Endothelial cell of umbilical vein (primary cell): Measurements from ENCODE around the gene SLC29A3. TPM values are rescaled to one million over a fixed set of nuclear protein-coding genes. Genes with fewer than 3 reads are reported as not detected.

Source experiments
- BruUV-seq: library from RNA; stranded (reverse); fragments of 400-500 nt; replicated peaks from 2 replicates; lab custom pipeline; 2021; lab: Mats Ljungman, UMichigan
- CTCF ChIA-PET: fragments of 300-600, 350-600 bp; sonication (Branson Sonifier 250); formaldehyde crosslinking; loops from one replicate; lab custom pipeline; 2021; ENCODE audit warnings: antibody characterized with exemption, inconsistent platforms; lab: Charles Lee
- POLR2A ChIA-PET: fragments of 300-600, 350-600 bp; sonication (Branson Sonifier 250); formaldehyde crosslinking; loops from one replicate; lab custom pipeline; 2021; ENCODE audit warnings: antibody characterized with exemption, inconsistent platforms; lab: Charles Lee
- DNase-seq: peaks from one replicate; pipeline ENCODE4 v3.0.0-alpha.2; 2011; ENCODE audit warnings: low read depth, low spot score
- FAIRE-seq: peaks from 2 replicates; lab custom pipeline; 2011; peaks lifted over from hg19 to GRCh38; lab: Jason Lieb, UNC
- H2AFZ ChIP-seq: 2 replicates; pipeline ENCODE4 v1.6.0; 2012; ENCODE audit warnings: low read depth, low read length, control low read depth, inconsistent platforms
- H3K27ac ChIP-seq: 2 replicates; pipeline ENCODE4 v1.5.1; 2011; ENCODE audit warnings: low read depth, mild to moderate bottlenecking, control low read depth, low read length, moderate library complexity; ENCODE audit not compliant: insufficient read depth
- H3K27me3 ChIP-seq, 2 experiments: 2 replicates each; pipeline versions ENCODE4 v1.6.0 to v1.6.1; 2011; ENCODE audit warnings: low read length in 2 of 2, mixed read lengths in 1 of 2; ENCODE audit not compliant: control insufficient read depth in 2 of 2, insufficient read depth in 2 of 2
- H3K36me3 ChIP-seq, 2 experiments: 2 replicates in 1 of 2; 3 replicates in 1 of 2; pipeline ENCODE4 v1.5.1; 2011; ENCODE audit warnings: low read length in 2 of 2, mild to moderate bottlenecking in 1 of 2, moderate library complexity in 1 of 2; ENCODE audit not compliant: control insufficient read depth in 2 of 2, insufficient read depth in 2 of 2; ENCODE audit errors: extremely low read depth in 1 of 2
- H3K4me1 ChIP-seq: 3 replicates; pipeline ENCODE4 v1.5.1; 2011; ENCODE audit warnings: mild to moderate bottlenecking, low read length; ENCODE audit not compliant: control insufficient read depth, insufficient read depth; ENCODE audit errors: extremely low read depth
- H3K4me2 ChIP-seq: 2 replicates; pipeline ENCODE4 v1.6.1; 2011; ENCODE audit warnings: low read length, control low read depth, mixed read lengths; ENCODE audit not compliant: insufficient read depth
- H3K4me3 ChIP-seq, 3 experiments: fragments of 200-600 bp in 1 of 3; sonication (generic), shearing (Covaris generic) in 1 of 3; replicated peaks in 1 of 3; 2 replicates each; pipeline ENCODE4 v1.5.1; 2011 to 2016; ENCODE audit warnings: control low read depth in 3 of 3, low read length in 3 of 3, mild to moderate bottlenecking in 2 of 3, inconsistent platforms in 1 of 3, low read depth in 1 of 3, moderate library complexity in 1 of 3; ENCODE audit not compliant: insufficient read depth in 1 of 3
- H3K79me2 ChIP-seq: 2 replicates; pipeline ENCODE4 v1.6.0; 2012; ENCODE audit warnings: low read length, inconsistent platforms; ENCODE audit not compliant: control insufficient read depth, insufficient read depth
- H3K9ac ChIP-seq: replicated peaks from 2 replicates; pipeline ENCODE3; 2011; ENCODE audit warnings: low read length, control low read depth; ENCODE audit not compliant: insufficient read depth; ENCODE audit errors: extremely low read depth
- H3K9me1 ChIP-seq: replicated peaks from 3 replicates; pipeline ENCODE4 v1.6.0; 2011; ENCODE audit warnings: mild to moderate bottlenecking, low read length; ENCODE audit not compliant: control insufficient read depth, insufficient read depth; ENCODE audit errors: extremely low read depth
- H3K9me3 ChIP-seq: replicated peaks from 2 replicates; pipeline ENCODE4 v1.5.1; 2012; ENCODE audit warnings: low read length, inconsistent platforms; ENCODE audit not compliant: control insufficient read depth, insufficient read depth
- H4K20me1 ChIP-seq: replicated peaks from 2 replicates; pipeline ENCODE3; 2011; ENCODE audit warnings: mild to moderate bottlenecking, low read length; ENCODE audit not compliant: control insufficient read depth, insufficient read depth; ENCODE audit errors: extremely low read depth
- CTCF ChIP-seq, 2 donors: IDR thresholded peaks; 1 replicate in 1 of 2; 2 replicates in 1 of 2; pipeline ENCODE4 v1.5.1; 2011; ENCODE audit warnings: low read length in 2 of 2, mild to moderate bottlenecking in 2 of 2, moderate library complexity in 2 of 2, control low read depth in 1 of 2, inconsistent platforms in 1 of 2, low read depth in 1 of 2; ENCODE audit not compliant: insufficient read depth in 1 of 2; ENCODE audit errors: extremely low read depth in 1 of 2
- EZH2 ChIP-seq: IDR thresholded peaks from 2 replicates; pipeline ENCODE4 v1.6.1; 2012; ENCODE audit warnings: borderline replicate concordance, low read depth, mild to moderate bottlenecking, moderate library complexity, low read length, inconsistent platforms; ENCODE audit not compliant: severe bottlenecking
- FOS ChIP-seq: IDR thresholded peaks from 2 replicates; pipeline ENCODE4 v1.6.1; 2011; ENCODE audit warnings: mild to moderate bottlenecking, low read length, moderate library complexity, borderline replicate concordance; ENCODE audit not compliant: insufficient read depth
- GATA2 ChIP-seq: IDR thresholded peaks from 2 replicates; pipeline ENCODE4 v1.7.0; 2011; ENCODE audit warnings: low read depth, mild to moderate bottlenecking, moderate library complexity, mixed read lengths, low read length; ENCODE audit not compliant: insufficient read length, insufficient read depth
- JUN ChIP-seq: IDR thresholded peaks from 2 replicates; pipeline ENCODE4 v1.6.1; 2011; ENCODE audit warnings: borderline replicate concordance, low read depth; ENCODE audit not compliant: insufficient read length, insufficient read depth
- MAX ChIP-seq: IDR thresholded peaks from 2 replicates; pipeline ENCODE4 v1.6.1; 2011; ENCODE audit not compliant: insufficient read depth, insufficient read length
- MYC ChIP-seq: IDR thresholded peaks from one replicate; pipeline ENCODE4 v1.6.1; 2011; ENCODE audit warnings: mild to moderate bottlenecking, low read depth, low read length
- POLR2A ChIP-seq: IDR thresholded peaks from 2 replicates; pipeline ENCODE4 v1.6.1; 2012; ENCODE audit warnings: low read depth, mild to moderate bottlenecking, control low read depth, low read length
- POLR2AphosphoS5 ChIP-seq: IDR thresholded peaks from 2 replicates; pipeline ENCODE4 v1.6.1; 2012; ENCODE audit warnings: low read depth, mild to moderate bottlenecking, control low read depth, low read length, moderate library complexity; ENCODE audit not compliant: insufficient read depth
- dilution Hi-C: fragments of 300-500 bp; cut with MboI; formaldehyde crosslinking; loops from one replicate; pipeline ENCODE4 v1.15.0; 2019; ENCODE audit warnings: low sequenced_read_pairs; ENCODE audit not compliant: extremely low pct_ligation_motif_present
- intact Hi-C: fragments of 100-400 bp; cut with micrococcal nuclease; formaldehyde crosslinking; loops from one replicate; pipeline ENCODE4 v1.10.0; 2022
- polyA plus RNA-seq, 4 experiments: library from polyadenylated mRNA; depleted of rRNA in 3 of 4; stranded (reverse) in 3 of 4; unstranded in 1 of 4; fragments of >200 nt; gene quantifications; 2 replicates each; pipeline versions ENCODE4 v1.2.1 to v1.2.3, GENCODE V29; 2011 to 2012; ENCODE audit warnings: missing spikeins in 1 of 4
- total RNA-seq: library from RNA; stranded (reverse); gene quantifications from 2 replicates; pipeline ENCODE4 v1.2.3, GENCODE V29; 2021

Gene SLC29A3
- total and polyA plus RNA-seq, 2 donors (not counting 3 experiments of a cell fraction or from before 2014, with no cell fraction given) = 5.0 to 9.1 TPM

GRCh38 chr10:71330789-71331404 lies 11.8 kb downstream of the SLC29A3 start:
- ChIA-PET POLR2A (no interaction called here), CTCF (interaction anchor here (1.2 to 1.6 kb wide), 4 partner anchors 10 to 384 kb away, joined by 3 to 6 read pairs (median 4); partner anchors contain the start of gene SLC29A3)
- H3K27me3 ChIP-seq = no peaks in the 10 kb centered on the region
- no peak overlapping the region for H3K9ac ChIP-seq
- no peaks in the 10 kb centered on the region for H3K4me1 ChIP-seq
- H4K20me1 ChIP-seq = no peaks in the 10 kb centered on the region
- no peaks in the 10 kb centered on the region for H3K9me3 ChIP-seq
- H3K9me1 ChIP-seq = no peaks in the 10 kb centered on the region
- FAIRE-seq (no peak), DNase-seq (no peak)
- BruUV-seq = no TSS peak
- intact Hi-C loops (no loop called here), dilution Hi-C loops (no loop called here)
- no peaks in the 10 kb centered on the region for H3K79me2 ChIP-seq
- no peak overlapping the region for H3K4me2 ChIP-seq
- no peaks in the 10 kb centered on the region for H3K36me3 ChIP-seq
- H2AFZ ChIP-seq = no peak overlapping the region
- TF ChIP-seq EZH2 = no peak
- TF ChIP-seq FOS = no peak
- no peak for TF ChIP-seq POLR2AphosphoS5
- TF ChIP-seq MAX = no peak
- no peak for TF ChIP-seq POLR2A
- no peak for TF ChIP-seq CTCF (IDR thresholded peaks at IDR 0.05; ENCODE audit: extremely low read depth in 1 of 2, insufficient read depth in 1 of 2, low read depth in 1 of 2, low read length in 2 of 2)
- no peak for TF ChIP-seq MYC
- TF ChIP-seq JUN = no peak
- no peak for TF ChIP-seq GATA2
- H3K27ac ChIP-seq = no peak overlapping the region
- H3K4me3 ChIP-seq = no peak overlapping the region
